GM12874 (cell line): ENCODE data around the gene FGFR2.

Experiments used
- TF ChIP-seq, protein P1 (sequence below): IDR thresholded peaks from 2 replicates; pipeline ENCODE4 v1.5.1; 2011; ENCODE audit warnings: low read depth, mild to moderate bottlenecking, control low read depth, low read length, moderate library complexity; ENCODE audit not compliant: insufficient read depth

Gene FGFR2

GRCh38 chr10:121633056-121633455 lies 34.8 kb upstream of the FGFR2 start:
- TF ChIP-seq, protein P1, sequence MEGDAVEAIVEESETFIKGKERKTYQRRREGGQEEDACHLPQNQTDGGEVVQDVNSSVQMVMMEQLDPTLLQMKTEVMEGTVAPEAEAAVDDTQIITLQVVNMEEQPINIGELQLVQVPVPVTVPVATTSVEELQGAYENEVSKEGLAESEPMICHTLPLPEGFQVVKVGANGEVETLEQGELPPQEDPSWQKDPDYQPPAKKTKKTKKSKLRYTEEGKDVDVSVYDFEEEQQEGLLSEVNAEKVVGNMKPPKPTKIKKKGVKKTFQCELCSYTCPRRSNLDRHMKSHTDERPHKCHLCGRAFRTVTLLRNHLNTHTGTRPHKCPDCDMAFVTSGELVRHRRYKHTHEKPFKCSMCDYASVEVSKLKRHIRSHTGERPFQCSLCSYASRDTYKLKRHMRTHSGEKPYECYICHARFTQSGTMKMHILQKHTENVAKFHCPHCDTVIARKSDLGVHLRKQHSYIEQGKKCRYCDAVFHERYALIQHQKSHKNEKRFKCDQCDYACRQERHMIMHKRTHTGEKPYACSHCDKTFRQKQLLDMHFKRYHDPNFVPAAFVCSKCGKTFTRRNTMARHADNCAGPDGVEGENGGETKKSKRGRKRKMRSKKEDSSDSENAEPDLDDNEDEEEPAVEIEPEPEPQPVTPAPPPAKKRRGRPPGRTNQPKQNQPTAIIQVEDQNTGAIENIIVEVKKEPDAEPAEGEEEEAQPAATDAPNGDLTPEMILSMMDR, result no peak

GRCh38 chr10:121631365-121632029 lies 33.3 kb upstream of the FGFR2 start:
- TF ChIP-seq, protein P1, result no peak

DNA sequence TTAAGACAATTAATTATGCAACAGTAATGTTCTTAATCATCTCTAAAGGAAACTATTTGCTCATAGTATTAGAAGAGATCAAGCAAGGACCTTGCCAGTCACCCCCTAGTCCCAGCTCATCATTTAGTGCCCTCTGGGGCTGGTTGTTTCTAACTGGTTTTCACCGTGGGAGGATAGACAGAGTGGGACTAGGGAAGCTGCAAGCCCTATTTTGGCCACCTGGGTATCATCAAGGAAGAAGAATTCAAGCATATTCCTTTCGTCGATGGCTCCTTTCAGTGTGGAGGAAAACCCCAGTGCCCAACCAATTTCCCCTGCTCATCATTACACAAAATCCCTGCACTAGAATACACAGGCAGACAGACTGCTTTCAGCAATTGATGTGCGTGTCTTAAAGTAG lies 30.6 kb upstream of the FGFR2 start:
- TF ChIP-seq, protein P1, result no peak

DNA sequence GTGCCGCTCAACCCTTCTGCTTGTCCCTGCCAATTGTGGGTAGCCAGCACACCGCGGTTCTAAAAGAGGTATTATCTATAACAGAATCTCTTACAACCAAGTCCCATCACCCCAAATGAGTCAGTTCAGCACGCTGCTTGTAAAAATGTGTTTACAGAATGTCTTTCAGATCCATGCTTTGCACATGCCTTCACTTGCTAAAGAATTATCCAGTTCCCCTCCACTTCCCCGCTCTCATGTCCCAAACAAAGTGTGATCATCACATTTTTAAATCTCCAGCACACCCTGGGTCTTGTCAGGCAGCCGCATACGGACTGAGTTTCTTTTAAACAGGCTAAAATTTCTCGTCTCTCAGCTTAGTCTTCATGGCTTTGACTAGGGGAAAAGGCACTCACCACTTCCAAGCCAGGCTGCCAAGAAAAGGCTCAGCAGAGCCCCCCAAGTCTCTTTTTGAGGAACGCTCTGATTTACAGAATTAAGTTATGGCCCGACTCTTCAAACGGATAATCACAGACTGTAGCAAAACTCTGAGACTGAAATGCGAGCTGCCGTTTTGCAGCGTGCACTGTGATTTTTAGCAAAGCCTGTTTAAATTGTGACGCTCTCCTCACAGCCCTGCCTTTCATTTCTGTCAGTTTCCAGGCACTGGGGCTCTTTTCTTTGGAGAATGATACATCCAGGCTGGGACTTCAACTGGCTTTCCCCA lies 29.8 kb upstream of the FGFR2 start:
- TF ChIP-seq, protein P1, result no peak

DNA sequence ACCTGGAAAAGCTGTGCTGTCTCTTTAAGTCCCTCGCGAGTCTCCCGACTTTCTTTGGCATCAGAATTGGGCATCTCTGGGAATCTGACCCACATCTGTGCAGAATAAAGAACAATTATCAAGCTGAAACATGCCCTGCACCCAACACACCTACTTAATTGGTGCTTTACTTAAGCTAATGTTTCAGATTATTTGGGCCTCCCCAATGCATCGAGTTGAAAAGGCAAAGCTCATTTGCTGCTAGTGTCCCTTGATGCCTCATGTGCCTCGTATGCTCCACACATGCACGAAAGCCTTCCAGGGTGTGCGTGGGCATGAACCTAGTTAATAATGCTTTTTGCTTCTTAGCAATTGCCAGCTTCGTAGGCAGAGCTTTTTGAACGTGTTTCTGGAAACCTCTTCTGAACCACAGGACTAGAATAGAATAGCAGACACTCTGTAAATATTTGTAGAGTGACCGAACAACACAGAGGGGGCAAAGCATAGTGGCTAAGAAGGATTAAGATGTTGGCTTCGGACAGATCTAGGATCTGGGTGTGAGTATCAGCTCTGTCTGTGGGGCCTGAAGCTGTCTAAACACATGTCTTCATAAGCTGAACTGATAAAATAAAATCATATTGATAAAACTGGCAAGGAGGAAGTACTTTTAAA lies 26.7 kb upstream of the FGFR2 start:
- TF ChIP-seq, protein P1, result no peak

- TF ChIP-seq, protein P1, result no peak
These were observed 20.7 kb upstream of the FGFR2 start for GRCh38 chr10:121618906-121619305.

DNA sequence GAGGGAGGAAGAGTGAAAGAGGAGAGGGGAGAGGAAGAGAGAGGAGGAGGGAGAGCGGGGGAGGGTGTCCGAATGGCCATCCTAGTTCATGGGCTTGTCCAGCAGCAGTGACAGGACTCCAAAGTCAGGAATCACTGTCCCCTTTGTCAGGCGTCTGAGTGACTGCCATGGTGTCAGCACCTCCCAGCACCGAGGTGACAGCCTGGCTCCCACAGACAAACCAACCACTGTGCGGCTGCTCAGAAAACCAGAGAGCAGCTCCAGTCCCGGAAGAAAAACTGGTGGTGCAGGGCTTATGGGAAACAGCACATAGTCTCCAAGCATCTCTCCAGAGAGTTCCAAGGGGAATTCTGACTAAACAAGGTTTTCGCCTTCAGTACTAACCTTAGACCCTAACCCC lies 18.9 kb upstream of the FGFR2 start:
- TF ChIP-seq, protein P1, result no peak
